RKO (cell line): Measurements from ENCODE around the gene MRPS35.
A peak's percentile ranks its signal among the peaks of the same experiment; 100 is the strongest.

ENCODE experiments used
- DNase-seq: peaks from one replicate; pipeline ENCODE4 v3.0.0-alpha.2; 2016; ENCODE audit warnings: low spot score

MRPS35 gene

GRCh38 chr12:27710592-27711316, at the start of gene MRPS35:
MRPS35 (plus strand) TSS chr12:27710832; CDS start chr12:27710844, 12 bp downstream.
- DNase-seq = peak; percentile 92

- no peak for DNase-seq
These were observed 44.9 kb upstream of the MRPS35 start for GRCh38 chr12:27665704-27666103.

GRCh38 chr12:27666510-27666909, 44.1 kb upstream of the MRPS35 start:
- no peak for DNase-seq

- DNase-seq = peak; percentile 15
These were observed 43.1 kb upstream of the MRPS35 start for GRCh38 chr12:27667540-27667939.

GRCh38 chr12:27672051-27672450, 38.6 kb upstream of the MRPS35 start:
- no peak for DNase-seq

GRCh38 chr12:27672643-27673042, 38.0 kb upstream of the MRPS35 start:
- DNase-seq = no peak

GRCh38 chr12:27673101-27673718, 37.4 kb upstream of the MRPS35 start:
- no peak for DNase-seq

- DNase-seq = no peak
These were observed 35.6 kb upstream of the MRPS35 start for GRCh38 chr12:27674989-27675388.

GRCh38 chr12:27680619-27681018, 30.0 kb upstream of the MRPS35 start:
- no peak for DNase-seq

- no peak for DNase-seq
These were observed 28.1 kb upstream of the MRPS35 start for GRCh38 chr12:27682534-27682933.

- no peak for DNase-seq
These were observed 25.4 kb upstream of the MRPS35 start for GRCh38 chr12:27685274-27685673.

- no peak for DNase-seq
These were observed 24.5 kb upstream of the MRPS35 start for GRCh38 chr12:27686147-27686546.

GRCh38 chr12:27688671-27689070, 22.0 kb upstream of the MRPS35 start:
- no peak for DNase-seq

- no peak for DNase-seq
These were observed 21.0 kb upstream of the MRPS35 start for GRCh38 chr12:27689558-27690180.

- DNase-seq = no peak
These were observed 17.2 kb upstream of the MRPS35 start for GRCh38 chr12:27693403-27693802.

- DNase-seq = no peak
These were observed 14.9 kb upstream of the MRPS35 start for GRCh38 chr12:27695556-27696292.

GRCh38 chr12:27696293-27696652, 14.4 kb upstream of the MRPS35 start, which contains the start of gene REP15:
REP15 (plus strand) TSS chr12:27696447; CDS start chr12:27696563, 116 bp downstream.
- no peak for DNase-seq

GRCh38 chr12:27696864-27697564, 13.6 kb upstream of the MRPS35 start:
- no peak for DNase-seq

- peak; percentile 86 for DNase-seq
These were observed 6.7 kb upstream of the MRPS35 start for GRCh38 chr12:27703720-27704452.

- DNase-seq = no peak
These were observed 5.4 kb upstream of the MRPS35 start for GRCh38 chr12:27705263-27705662.

- DNase-seq = no peak
These were observed 3.4 kb upstream of the MRPS35 start for GRCh38 chr12:27707216-27707615.
